WTC11 (cell line): ENCODE results near the gene NBEA. TPM values are rescaled to one million over a fixed set of nuclear protein-coding genes. Genes with fewer than 3 reads are reported as not detected.

Experiments used
- ATAC-seq: fragments of 200-7000 bp; cut with Tn5 transposase; 2 replicates; pipeline ENCODE4 v1.10.0; 2021; ENCODE audit warnings: mild to moderate bottlenecking, moderate library complexity
- CTCF ChIA-PET: fragments of 300-600 bp; sonication (Branson Sonifier 250); formaldehyde crosslinking; loops from one replicate; lab custom pipeline; 2021; ENCODE audit warnings: antibody characterized with exemption; lab: Charles Lee
- POLR2A ChIA-PET: fragments of 350-600 bp; sonication (Branson Sonifier 250); formaldehyde crosslinking; loops from one replicate; lab custom pipeline; 2021; ENCODE audit warnings: antibody characterized with exemption; lab: Charles Lee
- DNase-seq: peaks from one replicate; pipeline ENCODE4 v3.0.0; 2021; ENCODE audit warnings: low spot score
- H3K27ac Mint-ChIP-seq: 2 replicates; pipeline ENCODE4 v1.8.0; 2021; ENCODE audit warnings: mixed read lengths
- H3K27me3 Mint-ChIP-seq: 2 replicates; pipeline ENCODE4 v1.8.0; 2021; ENCODE audit warnings: low read depth, mild to moderate bottlenecking, moderate library complexity, mixed read lengths
- H3K36me3 Mint-ChIP-seq: 2 replicates; pipeline ENCODE4 v1.8.0; 2021; ENCODE audit warnings: mixed read lengths
- H3K4me1 Mint-ChIP-seq: 2 replicates; pipeline ENCODE4 v1.8.0; 2022; ENCODE audit warnings: mixed read lengths
- H3K4me3 Mint-ChIP-seq: 2 replicates; pipeline ENCODE4 v1.8.0; 2021; ENCODE audit warnings: mild to moderate bottlenecking, moderate library complexity, mixed read lengths
- H3K9me3 Mint-ChIP-seq: 2 replicates; pipeline ENCODE4 v1.8.0; 2021; ENCODE audit warnings: mixed read lengths
- ARID4B ChIP-seq: sonication (generic); formaldehyde crosslinking; IDR thresholded peaks from 2 replicates; pipeline ENCODE4 v1.8.0; 2023; ENCODE audit warnings: missing genetic modification reagents, mild to moderate bottlenecking, borderline replicate concordance
- CREB1 ChIP-seq: sonication (generic); formaldehyde crosslinking; IDR thresholded peaks from 2 replicates; pipeline ENCODE4 v1.8.0; 2023; ENCODE audit warnings: mild to moderate bottlenecking, missing genetic modification reagents
- CTCF ChIP-seq: fragments of 200-600 bp; IDR thresholded peaks from 2 replicates; pipeline ENCODE4 v1.8.0; 2022; ENCODE audit warnings: antibody characterized with exemption
- E2F1 ChIP-seq: sonication (generic); formaldehyde crosslinking; IDR thresholded peaks from 2 replicates; pipeline ENCODE4 v1.8.0; 2022; ENCODE audit warnings: mild to moderate bottlenecking, missing genetic modification reagents
- ELF4 ChIP-seq: sonication (generic); formaldehyde crosslinking; IDR thresholded peaks from 2 replicates; pipeline ENCODE4 v1.8.1; 2022; ENCODE audit warnings: low read depth, mild to moderate bottlenecking, moderate library complexity, missing genetic modification reagents
- GABPB1 ChIP-seq: sonication (generic); formaldehyde crosslinking; IDR thresholded peaks from 2 replicates; pipeline ENCODE4 v1.8.1; 2023; ENCODE audit warnings: mild to moderate bottlenecking, missing genetic modification reagents
- GRHL2 ChIP-seq: fragments of 250-450 bp; sonication (Bioruptor Pico); IDR thresholded peaks from 2 replicates; pipeline ENCODE4 v1.8.0; 2022; ENCODE audit warnings: mild to moderate bottlenecking, moderate library complexity; ENCODE audit not compliant: insufficient replicate concordance, severe bottlenecking
- IRF2 ChIP-seq: sonication (generic); formaldehyde crosslinking; IDR thresholded peaks from 2 replicates; pipeline ENCODE4 v1.8.0; 2022; ENCODE audit warnings: low read depth, missing genetic modification reagents, borderline replicate concordance
- NFYB ChIP-seq: sonication (generic); formaldehyde crosslinking; conservative IDR thresholded peaks from 2 replicates; pipeline ENCODE4 v1.8.0; 2022; ENCODE audit warnings: low read depth, missing genetic modification reagents
- OVOL2 ChIP-seq: fragments of 250-450 bp; sonication (Bioruptor Pico); IDR thresholded peaks from 2 replicates; pipeline ENCODE4 v1.9.0; 2021; ENCODE audit warnings: mild to moderate bottlenecking, borderline replicate concordance
- PREB ChIP-seq: sonication (generic); formaldehyde crosslinking; IDR thresholded peaks from 2 replicates; pipeline ENCODE4 v1.8.1; 2022; ENCODE audit warnings: mild to moderate bottlenecking, missing genetic modification reagents, moderate library complexity, borderline replicate concordance
- PRRX2 ChIP-seq: fragments of 250-450 bp; sonication (Bioruptor Pico); IDR thresholded peaks from 2 replicates; pipeline ENCODE4 v1.8.0; 2021; ENCODE audit warnings: mild to moderate bottlenecking
- RELA ChIP-seq: sonication (generic); formaldehyde crosslinking; IDR thresholded peaks from 2 replicates; pipeline ENCODE4 v1.8.1; 2022; ENCODE audit warnings: missing genetic modification reagents, mild to moderate bottlenecking, borderline replicate concordance
- SOX15 ChIP-seq: fragments of 250-450 bp; sonication (Bioruptor Pico); IDR thresholded peaks from 2 replicates; pipeline ENCODE4 v1.9.0; 2021; ENCODE audit warnings: mild to moderate bottlenecking
- TCF7 ChIP-seq: sonication (generic); formaldehyde crosslinking; IDR thresholded peaks from 2 replicates; pipeline ENCODE4 v1.8.0; 2022; ENCODE audit warnings: mild to moderate bottlenecking, low read depth, missing genetic modification reagents, moderate library complexity
- ZNF138 ChIP-seq: sonication (generic); formaldehyde crosslinking; conservative IDR thresholded peaks from 2 replicates; pipeline ENCODE4 v1.8.1; 2022; ENCODE audit warnings: mild to moderate bottlenecking, moderate library complexity, missing genetic modification reagents
- ZNF671 ChIP-seq: fragments of 250-450 bp; sonication (Bioruptor Pico); IDR thresholded peaks from 2 replicates; pipeline ENCODE4 v1.8.0; 2021; ENCODE audit warnings: mild to moderate bottlenecking
- total RNA-seq: library from RNA; stranded (reverse); gene quantifications from 3 replicates; pipeline ENCODE4 v1.2.3, GENCODE V29; 2021
- TF ChIP-seq, protein P1 (sequence below): sonication (generic); formaldehyde crosslinking; IDR thresholded peaks from 2 replicates; pipeline ENCODE4 v1.8.0; 2022; ENCODE audit warnings: mild to moderate bottlenecking, missing genetic modification reagents
- TF ChIP-seq, protein P2 (sequence below): sonication (generic); formaldehyde crosslinking; IDR thresholded peaks from 2 replicates; pipeline ENCODE4 v1.8.1; 2023; ENCODE audit warnings: mild to moderate bottlenecking, missing genetic modification reagents, moderate library complexity
- TF ChIP-seq, protein P3 (sequence below): fragments of 250-450 bp; sonication (Bioruptor Pico); conservative IDR thresholded peaks from 2 replicates; pipeline ENCODE4 v1.9.0; 2021; ENCODE audit warnings: mild to moderate bottlenecking

The NBEA gene
- total RNA-seq, 1 experiment from 2014 or later = 20.9 TPM

GRCh38 chr13:35179920-35180663 lies 238.0 kb downstream of the NBEA start:
- TF ChIP-seq OVOL2 (CRISPR knock-in tag) = no peak
- TF ChIP-seq, protein P1, sequence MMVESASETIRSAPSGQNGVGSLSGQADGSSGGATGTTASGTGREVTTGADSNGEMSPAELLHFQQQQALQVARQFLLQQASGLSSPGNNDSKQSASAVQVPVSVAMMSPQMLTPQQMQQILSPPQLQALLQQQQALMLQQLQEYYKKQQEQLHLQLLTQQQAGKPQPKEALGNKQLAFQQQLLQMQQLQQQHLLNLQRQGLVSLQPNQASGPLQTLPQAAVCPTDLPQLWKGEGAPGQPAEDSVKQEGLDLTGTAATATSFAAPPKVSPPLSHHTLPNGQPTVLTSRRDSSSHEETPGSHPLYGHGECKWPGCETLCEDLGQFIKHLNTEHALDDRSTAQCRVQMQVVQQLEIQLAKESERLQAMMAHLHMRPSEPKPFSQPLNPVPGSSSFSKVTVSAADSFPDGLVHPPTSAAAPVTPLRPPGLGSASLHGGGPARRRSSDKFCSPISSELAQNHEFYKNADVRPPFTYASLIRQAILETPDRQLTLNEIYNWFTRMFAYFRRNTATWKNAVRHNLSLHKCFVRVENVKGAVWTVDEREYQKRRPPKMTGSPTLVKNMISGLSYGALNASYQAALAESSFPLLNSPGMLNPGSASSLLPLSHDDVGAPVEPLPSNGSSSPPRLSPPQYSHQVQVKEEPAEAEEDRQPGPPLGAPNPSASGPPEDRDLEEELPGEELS (CRISPR knock-in tag) = no peak
- no peak for TF ChIP-seq CREB1 (CRISPR knock-in tag)
- no peak for TF ChIP-seq NFYB (CRISPR knock-in tag)
- TF ChIP-seq TCF7 = no peak
- no peak for TF ChIP-seq ZNF138
- TF ChIP-seq E2F1 (CRISPR knock-in tag) = no peak
- TF ChIP-seq, protein P2, sequence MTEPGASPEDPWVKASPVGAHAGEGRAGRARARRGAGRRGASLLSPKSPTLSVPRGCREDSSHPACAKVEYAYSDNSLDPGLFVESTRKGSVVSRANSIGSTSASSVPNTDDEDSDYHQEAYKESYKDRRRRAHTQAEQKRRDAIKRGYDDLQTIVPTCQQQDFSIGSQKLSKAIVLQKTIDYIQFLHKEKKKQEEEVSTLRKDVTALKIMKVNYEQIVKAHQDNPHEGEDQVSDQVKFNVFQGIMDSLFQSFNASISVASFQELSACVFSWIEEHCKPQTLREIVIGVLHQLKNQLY (CRISPR knock-in tag) = no peak
- TF ChIP-seq ARID4B (CRISPR knock-in tag) = no peak
- TF ChIP-seq SOX15 = no peak
- TF ChIP-seq ELF4 (CRISPR knock-in tag) = no peak
- Mint-ChIP-seq H3K27ac (no peak overlapping the region), H3K36me3 (peaks cover 6% of the 10 kb centered on the region; the same call in 1 of the 2 replicates), H3K9me3 (no peaks in the 10 kb centered on the region), H3K27me3 (no peaks in the 10 kb centered on the region), H3K4me3 (no peak overlapping the region), H3K4me1 (no peaks in the 10 kb centered on the region)
- ChIA-PET CTCF (no interaction called here), POLR2A (no interaction called here)
- DNase-seq (no peak), ATAC-seq (no peak)

GRCh38 chr13:35190241-35190640 lies 248.2 kb downstream of the NBEA start:
- Mint-ChIP-seq H3K36me3 (no peaks in the 10 kb centered on the region; the same call in 1 of the 2 replicates), H3K9me3 (peaks cover 4% of the 10 kb centered on the region; the same call in 1 of the 2 replicates), H3K4me1 (no peaks in the 10 kb centered on the region), H3K27me3 (no peaks in the 10 kb centered on the region), H3K4me3 (no peak overlapping the region), H3K27ac (no peak overlapping the region; the same call in 1 of the 2 replicates)
- TF ChIP-seq GRHL2 (CRISPR knock-in tag) (no peak), IRF2 (CRISPR knock-in tag) (no peak), CTCF (no peak), GABPB1 (CRISPR knock-in tag) (no peak), RELA (CRISPR knock-in tag) (no peak), ZNF671 (CRISPR knock-in tag) (no peak), PREB (CRISPR knock-in tag) (no peak), PRRX2 (CRISPR knock-in tag) (no peak)
- TF ChIP-seq, protein P3, sequence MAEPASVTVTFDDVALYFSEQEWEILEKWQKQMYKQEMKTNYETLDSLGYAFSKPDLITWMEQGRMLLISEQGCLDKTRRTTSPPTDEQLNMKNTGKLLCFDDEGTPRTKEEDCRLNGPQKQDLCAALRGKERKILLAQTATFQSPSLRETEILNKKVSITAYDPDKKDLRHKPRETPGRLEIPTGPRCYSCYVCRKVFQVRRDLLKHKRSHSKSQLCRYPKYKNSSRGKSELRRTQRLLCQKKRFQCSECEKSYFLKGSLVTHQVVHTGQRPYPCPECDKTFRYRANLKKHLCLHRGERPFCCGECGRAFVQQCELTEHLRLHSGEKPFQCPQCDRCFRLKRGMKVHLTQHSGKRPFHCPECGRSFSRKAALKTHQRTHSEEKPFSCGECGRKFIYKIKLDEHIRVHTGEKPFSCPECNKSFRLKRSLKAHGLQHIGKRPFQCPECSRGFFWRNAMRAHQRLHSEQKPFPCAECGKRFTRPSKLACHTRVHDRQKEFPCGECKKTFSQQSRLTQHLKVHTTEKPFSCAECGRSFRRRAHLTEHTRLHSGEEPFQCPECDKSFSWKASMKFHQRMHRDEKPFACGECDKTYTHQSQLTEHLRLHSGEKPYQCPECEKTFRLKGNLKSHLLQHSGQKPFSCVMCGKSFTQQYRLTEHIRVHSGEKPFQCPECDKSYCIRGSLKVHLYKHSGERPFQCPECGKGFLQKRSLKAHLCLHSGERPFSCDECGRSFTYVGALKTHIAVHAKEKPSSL = no peak
- DNase-seq (no peak), ATAC-seq (no peak)
- ChIA-PET CTCF (no interaction called here), POLR2A (no interaction called here)
